Measurements from ENCODE around the gene MSANTD2. TPM values are rescaled to one million over a fixed set of nuclear protein-coding genes. Genes with fewer than 3 reads are reported as not detected.

The MSANTD2 gene
- 8.5 and 12.3 TPM in 2 replicates for total RNA-seq

DNA sequence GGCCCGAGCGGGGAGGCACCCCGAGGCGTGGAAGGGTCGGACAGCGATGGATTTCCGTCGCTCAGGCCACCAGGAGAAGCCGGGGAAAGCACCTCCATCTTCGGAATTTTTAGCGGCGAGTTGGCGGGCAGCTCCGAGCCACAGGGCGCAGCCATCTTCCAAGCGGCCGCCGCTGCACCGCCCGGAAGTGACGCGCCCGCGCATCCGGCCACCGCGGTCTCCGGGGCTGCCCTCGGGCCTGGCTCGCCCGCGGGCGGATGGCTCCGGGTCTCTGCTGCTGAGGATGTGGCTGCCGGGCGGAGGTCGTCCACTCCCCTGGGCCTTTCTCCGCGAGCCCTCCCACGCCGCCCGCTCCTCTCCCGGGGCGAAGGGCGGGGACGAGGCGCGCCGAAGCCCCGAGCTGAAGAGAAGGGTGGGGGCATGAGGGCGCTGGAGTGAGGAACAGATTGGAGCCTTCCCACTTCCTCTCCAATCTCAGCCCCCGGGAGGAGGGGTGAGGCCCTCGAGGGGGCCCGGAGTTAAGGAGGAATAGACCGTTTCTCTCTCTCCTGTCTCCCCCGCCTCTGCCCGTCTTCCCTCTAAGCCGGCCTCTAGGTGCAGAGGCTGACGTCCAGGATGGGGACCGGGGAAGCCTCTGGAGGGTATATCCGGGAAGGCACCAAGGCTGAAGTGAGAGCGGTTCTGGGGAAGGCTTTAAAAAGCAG lies at the start of gene MSANTD2:
Gene MSANTD2, minus strand, starts transcription at position 181 of the 704 bp plus-strand sequence. Its CDS starts 26 bp downstream, at position 155.

DNA sequence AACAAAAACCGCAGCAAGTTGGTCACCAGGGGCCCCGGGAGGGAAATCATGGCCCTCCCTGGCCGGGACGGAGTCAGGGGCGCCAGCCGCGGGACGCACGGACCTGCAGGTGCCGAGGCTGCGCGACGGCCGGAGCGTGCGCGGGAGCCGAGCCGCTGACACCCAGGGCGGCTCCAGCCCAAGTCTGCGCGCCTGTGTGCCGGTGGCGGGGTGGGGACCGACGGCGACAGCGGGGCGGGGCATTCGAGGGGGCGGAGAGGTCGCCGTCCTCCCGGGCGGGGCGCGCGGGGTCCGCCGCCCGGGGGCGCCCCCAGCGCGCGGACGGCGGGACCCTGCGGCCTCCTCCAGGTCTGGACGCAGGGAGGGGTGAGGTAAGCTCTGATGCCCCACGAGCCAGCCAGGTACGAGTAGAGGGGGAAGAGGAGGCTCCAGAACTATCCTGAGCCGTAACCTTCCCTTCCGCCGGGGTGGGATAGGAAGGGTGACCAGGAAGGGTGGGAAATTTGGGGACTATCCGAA lies 38.0 kb downstream of the MSANTD2 start, which contains the start of gene ESAM:
Gene ESAM, minus strand, starts transcription at position 186 of the 519 bp plus-strand sequence. Its CDS starts 136 bp downstream, at position 50.

GRCh38 chr11:124751741-124752470 lies 48.3 kb downstream of the MSANTD2 start, which contains the start of gene VSIG2:
Gene VSIG2, minus strand, starts transcription at chr11:124752255. Its CDS starts 118 bp downstream, at chr11:124752137.

GRCh38 chr11:124739479-124740276 lies 60.5 kb downstream of the MSANTD2 start, which contains the start of gene NRGN:
Gene NRGN, plus strand, starts transcription at chr11:124739942. Its CDS starts 143 bp downstream, at chr11:124740085.

Other genes starting within 250 kb of the MSANTD2 start
- gene OR8A1, start 230.4 kb downstream of the MSANTD2 start, total RNA-seq: not detected in 2 replicates
- gene PANX3, start 189.0 kb downstream of the MSANTD2 start, total RNA-seq: not detected in 2 replicates
- 22.2 and 32.4 TPM in 2 replicates for gene TBRG1, start 177.5 kb downstream of the MSANTD2 start, total RNA-seq
- 10.2 and 21.5 TPM in 2 replicates for gene SIAE, start 126.7 kb downstream of the MSANTD2 start, total RNA-seq
- gene SPA17, start 126.5 kb downstream of the MSANTD2 start, total RNA-seq: 17.1 and 26.1 TPM in 2 replicates
- 0.37 and 1.5 TPM in 2 replicates for gene NRGN, start 60.5 kb downstream of the MSANTD2 start, total RNA-seq
- 0.22 and 0.50 TPM in 2 replicates for gene VSIG2, start 48.2 kb downstream of the MSANTD2 start, total RNA-seq
- gene ESAM, start 38.1 kb downstream of the MSANTD2 start, total RNA-seq: 0.62 and 0.89 TPM in 2 replicates
- 9.1 and 13.4 TPM in 2 replicates for gene ROBO3, start 65.0 kb upstream of the MSANTD2 start, total RNA-seq
- gene ROBO4, start 97.5 kb upstream of the MSANTD2 start, total RNA-seq: 1.1 and 3.0 TPM in 2 replicates
- not detected in 2 replicates for gene HEPN1, start 118.8 kb upstream of the MSANTD2 start, total RNA-seq
- gene HEPACAM, start 135.6 kb upstream of the MSANTD2 start, total RNA-seq: under 0.01 TPM in 1 of 2 replicates, not detected in the other
- gene CCDC15, start 153.8 kb upstream of the MSANTD2 start, total RNA-seq: 2.4 and 6.4 TPM in 2 replicates

Data from uterine smooth muscle cell (primary cell).